NCI-H345 treated with DMSO at 0.1 percent for 48 hours (cell line): ENCODE measurements around the gene CLPX.
"Not testable (repeated sequence)": the region's sequence is repeated elsewhere in the genome, so short reads cannot be mapped to it uniquely, and the experiment has no call there.

Experiments used
- DNase-seq: peaks from one replicate; lab custom pipeline; 2025; ENCODE audit not compliant: unreplicated experiment; lab: John Stamatoyannopoulos, UW

Gene CLPX

GRCh38 chr15:65102912-65103311, 82.2 kb downstream of the CLPX start:
- DNase-seq = no peak

GRCh38 chr15:65101891-65102708, 83.0 kb downstream of the CLPX start:
- no peak for DNase-seq

- no peak for DNase-seq
These were observed 83.7 kb downstream of the CLPX start for GRCh38 chr15:65101411-65101890.

- no peak for DNase-seq
These were observed 84.7 kb downstream of the CLPX start for GRCh38 chr15:65100442-65100841.

- not testable (repeated sequence) for DNase-seq
These were observed 85.3 kb downstream of the CLPX start for GRCh38 chr15:65099801-65100200.

GRCh38 chr15:65099336-65099735, 85.8 kb downstream of the CLPX start:
- no peak for DNase-seq
